Fibroblast of skin of back (primary cell): ENCODE data around the gene MAP2K4.

Experiments
- DNase-seq: peaks from one replicate; pipeline ENCODE4 v3.0.0-alpha.2; 2013

Gene MAP2K4

DNA sequence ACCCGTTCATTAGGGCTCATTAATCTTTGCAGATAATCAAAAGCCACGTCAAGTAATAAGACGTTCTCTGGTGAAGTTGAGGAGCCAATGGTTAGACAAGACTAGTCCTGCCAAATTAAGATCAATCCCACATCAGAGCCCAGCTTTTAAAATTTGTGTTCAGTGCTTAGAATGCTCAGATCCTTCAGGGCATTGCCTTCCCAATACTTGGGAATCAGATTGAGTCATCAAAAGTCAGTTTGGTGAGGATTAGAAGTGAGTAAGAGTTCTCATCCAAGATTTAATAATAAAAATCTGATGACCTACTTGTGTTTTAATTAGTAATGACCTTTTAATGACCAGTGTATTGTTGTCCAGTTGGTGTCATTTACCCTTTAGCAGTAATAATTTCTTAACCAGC lies 19.8 kb downstream of the MAP2K4 start:
- DNase-seq: peak; percentile 31

DNA sequence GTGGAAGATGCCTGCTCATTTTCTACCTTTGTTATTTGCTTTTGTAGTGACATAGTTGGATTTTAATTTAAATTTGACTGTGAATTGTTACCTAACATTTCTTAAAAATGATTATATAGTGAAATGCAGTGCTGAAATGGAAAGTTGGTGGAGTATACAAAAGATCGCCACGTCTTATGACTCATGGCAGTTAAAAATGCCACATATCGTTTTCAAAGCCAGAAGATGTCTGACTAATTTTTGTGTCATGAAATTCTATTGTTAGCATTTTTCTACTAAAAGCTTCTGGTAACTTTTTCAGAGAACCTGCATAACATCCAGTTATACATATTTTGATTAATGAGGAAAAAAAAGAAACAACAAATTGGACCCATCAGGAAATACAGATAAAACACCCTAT lies 20.6 kb downstream of the MAP2K4 start:
- DNase-seq: peak; percentile 85

DNA sequence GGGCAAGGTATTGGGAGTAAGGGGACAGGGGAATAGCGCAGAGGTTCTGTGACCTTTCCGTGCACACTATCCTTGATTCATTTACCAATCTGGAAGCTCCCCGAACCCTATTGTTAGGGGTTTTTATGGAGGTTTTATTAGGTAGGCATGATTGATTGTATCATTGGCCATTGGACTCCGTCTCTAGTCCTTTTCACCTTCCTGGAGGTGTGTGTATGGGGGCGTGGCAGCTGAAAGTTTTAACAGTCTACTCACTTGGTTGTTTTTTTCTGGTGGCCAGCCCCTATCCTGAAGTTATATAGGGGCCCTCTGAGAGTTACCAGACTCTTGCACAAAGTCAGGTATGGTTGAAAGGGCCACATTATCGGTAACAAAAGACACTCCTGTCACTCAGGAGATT lies 23.0 kb downstream of the MAP2K4 start:
- DNase-seq: no peak

DNA sequence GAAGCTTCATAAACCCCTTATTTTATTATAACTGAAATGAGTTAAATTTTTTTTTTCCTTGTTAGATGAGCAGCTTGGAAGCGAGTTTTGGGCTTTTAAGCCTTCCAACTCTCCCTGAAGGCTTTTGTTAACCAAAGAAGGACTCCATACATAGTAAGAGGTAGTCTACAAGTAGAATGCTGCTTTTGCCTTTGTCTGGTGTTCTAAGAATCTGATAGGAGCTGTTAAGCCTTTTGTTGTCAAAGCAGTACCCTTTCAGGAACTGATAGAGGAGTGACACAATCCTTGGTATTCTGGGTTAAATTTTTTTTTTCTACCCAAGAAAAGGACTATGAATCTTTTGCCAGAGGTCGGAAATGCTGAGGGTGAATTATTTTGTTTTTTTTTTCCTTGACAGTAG lies 26.1 kb downstream of the MAP2K4 start:
- no peak for DNase-seq

DNA sequence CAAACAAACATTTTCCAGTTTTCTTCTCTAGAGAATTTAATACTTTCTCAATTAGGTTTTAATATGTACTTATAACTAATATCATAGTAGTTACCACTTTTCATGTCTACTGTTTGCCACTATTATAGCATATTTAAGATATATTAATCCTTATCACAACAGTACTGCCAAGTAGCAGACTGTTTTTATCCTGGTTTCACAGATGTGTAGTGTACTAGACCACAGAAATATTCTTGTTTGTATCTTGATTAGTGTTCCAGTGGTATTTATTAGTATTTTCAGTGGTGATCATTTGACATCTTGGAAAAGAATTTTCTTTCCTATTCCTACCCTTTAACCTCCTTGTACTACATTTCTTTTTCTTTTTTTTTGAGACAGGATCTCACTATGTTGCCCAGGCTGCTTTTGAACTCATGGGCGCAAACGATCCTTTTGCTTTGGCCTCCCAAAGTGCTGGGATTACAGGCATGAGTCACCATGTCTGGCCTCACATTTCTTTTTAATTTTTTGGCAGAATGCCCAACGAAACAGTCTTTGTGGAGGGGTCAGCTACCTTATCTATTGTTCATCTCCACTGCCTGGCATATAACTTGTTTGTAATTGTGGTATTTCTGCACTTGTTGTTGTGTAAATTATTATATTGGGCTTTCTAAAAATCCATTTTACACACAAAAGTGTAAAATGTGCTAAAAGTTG lies 27.2 kb downstream of the MAP2K4 start:
- peak; percentile 40 for DNase-seq

DNA sequence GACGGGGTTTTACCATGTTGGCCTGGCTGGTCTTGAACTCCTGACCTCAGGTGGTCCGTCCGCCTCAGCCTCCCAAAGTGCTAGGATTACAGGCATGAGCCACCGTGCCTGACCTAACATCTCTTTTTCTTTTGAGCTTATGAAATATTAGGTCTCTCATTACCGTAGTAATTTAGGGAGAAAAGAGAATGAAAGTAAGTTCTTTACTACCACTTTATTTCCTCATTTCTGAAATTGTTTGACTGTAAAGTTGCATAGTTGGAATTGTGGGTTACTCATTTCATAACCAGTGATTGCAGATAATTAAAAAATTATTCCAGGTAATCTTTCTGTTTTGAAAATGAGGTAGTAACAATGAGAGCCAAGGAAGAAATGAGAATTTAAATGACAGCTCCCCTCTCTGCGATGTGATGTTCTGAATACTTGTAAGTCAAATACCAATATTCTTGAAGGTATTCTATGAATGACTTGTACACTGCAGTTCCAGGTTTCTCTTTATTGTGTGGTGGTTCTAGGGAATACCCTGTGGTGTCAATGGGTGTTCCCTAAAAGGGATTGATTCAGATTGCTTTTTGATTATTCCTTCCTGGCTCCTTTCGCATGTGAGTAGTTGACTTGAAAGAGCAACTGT lies 28.3 kb downstream of the MAP2K4 start:
- no peak for DNase-seq

DNA sequence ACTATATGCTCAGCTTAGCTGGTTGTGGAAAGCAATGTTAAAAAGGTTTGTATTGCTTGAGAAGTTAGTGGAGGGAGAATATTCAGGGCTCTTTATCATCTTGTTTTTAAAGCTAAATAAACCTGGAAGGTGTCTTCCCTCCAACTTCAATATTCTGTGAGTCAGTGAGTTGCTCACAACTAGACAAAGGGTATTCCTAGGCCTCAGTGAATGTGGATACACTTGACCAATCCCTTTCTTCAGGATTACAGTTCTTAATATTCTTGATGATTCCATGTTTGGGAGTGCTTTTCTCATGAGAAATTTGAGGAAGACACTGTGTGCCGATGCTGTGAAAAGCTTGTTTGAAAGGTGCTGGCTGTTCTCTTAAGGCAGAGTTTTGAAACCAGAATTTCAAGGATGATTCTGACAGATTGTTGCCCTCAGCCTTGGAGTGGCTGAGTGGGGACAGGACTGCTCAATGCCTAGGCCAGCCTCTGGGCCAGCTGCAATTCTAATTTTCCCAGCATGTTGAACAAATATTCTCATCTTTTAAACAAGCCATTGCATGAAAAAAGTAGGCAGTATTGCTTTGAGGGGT lies 30.1 kb downstream of the MAP2K4 start:
- DNase-seq: no peak

DNA sequence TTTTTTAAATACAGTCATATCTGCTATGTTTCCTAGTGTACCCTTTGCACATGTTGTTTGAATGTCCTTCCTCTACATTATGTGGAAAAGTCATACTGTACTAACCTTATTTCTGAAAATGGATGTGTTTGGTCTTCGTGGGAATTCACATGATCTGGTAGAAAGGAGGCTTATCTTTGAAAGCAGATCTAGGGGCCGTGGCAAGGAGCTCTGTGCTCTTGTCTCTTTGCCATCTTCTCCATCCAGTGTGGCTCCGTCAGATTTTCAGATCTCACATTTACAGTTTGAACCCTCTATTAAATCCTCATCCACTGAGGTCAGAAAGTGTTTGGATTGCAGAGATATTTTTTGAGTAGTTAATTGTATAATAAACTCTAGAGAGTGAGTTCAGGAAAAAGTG lies 32.9 kb downstream of the MAP2K4 start:
- no peak for DNase-seq

DNA sequence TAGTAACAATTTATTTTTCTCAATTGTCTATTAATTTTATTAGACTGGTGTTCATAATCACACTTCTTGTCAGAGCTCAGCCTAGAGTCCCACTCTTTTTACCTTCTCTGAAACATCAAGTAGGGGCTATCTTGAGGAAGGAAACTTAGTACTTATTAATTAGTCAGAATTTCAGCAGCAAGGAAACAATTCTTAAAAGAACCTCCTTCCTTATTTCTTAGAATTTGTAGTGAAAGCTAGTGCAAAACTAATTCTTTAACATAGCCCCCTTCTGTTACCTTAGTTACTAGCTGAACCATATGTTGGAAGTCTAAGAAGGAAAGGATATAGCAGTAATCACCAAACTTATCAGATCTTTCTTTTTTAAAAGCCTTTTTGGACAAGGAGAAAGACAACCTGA lies 35.2 kb downstream of the MAP2K4 start:
- no peak for DNase-seq

DNA sequence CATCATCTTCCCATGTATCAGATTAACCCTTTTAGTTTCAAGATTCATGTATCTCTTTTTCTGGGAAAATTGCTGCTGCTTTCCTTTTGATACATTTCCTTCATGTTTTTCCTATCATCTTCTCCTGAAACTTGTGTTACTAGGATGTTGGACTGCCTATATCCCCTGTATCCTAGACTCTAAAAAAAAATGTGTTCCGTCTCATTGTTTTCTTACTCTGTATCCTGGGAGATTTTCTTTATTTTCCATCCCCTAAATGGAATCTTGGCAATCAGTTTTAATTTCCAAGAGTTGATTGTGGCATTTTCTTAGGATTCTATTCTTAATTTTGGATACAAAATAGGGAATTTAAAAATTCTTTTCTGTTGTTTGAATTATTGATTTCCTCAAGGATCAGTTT lies 36.8 kb downstream of the MAP2K4 start:
- DNase-seq: no peak

DNA sequence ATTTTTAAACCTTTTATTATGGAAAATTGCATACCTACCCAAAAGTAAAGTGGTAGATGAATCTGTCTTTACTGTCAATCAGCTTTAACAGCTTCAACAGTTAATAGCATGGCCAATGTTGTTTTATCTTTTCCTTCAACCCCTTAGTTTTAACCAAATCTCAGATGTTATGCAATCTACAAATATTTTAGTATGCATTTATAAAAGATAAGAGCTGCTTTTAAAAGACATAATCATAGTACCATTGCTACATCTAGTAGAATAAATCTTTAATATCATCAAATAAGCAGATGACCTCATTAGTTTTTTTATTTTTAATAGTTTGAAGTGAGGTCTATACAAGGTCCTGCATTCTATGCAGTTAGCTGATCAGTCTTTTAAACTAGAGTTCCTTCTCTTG lies 37.9 kb downstream of the MAP2K4 start:
- no peak for DNase-seq

DNA sequence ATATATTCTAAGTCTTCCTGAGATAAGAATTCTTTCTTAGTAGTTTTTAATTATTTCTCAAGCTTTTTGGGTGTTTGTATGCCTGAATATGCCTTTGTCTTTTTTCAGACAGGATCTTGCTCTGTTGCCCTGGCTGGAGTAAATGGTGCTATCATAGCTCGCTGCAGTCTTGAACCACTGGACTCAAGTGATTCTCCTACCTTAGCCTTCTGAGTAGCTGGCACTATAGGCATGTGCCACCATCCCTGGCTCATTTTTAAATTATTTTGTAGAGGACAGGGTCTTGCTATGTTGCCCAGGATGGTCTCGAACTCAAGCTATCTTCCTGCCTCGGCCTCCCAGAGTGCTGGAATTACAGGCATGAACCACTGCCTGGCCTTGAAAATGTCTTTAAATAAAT lies 41.6 kb downstream of the MAP2K4 start:
- no peak for DNase-seq

DNA sequence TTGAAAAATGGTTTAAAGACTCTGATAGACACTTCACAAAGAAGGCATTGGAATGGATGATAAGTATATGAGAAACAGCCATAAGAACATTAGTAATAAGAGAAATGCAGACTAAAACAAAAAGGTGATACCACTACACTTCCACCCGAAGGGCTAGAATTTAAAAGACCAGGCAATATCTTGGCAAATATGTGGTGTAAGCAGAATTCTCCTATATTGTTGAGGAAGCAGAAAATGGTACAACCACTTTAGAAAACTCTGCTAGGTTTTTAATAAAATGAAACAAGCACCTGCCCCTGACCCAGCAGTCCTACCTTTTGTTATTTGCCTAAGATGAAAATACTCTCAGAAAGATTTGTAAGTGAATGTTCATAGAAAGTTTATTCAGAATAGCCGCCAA lies 43.7 kb downstream of the MAP2K4 start:
- DNase-seq: no peak

DNA sequence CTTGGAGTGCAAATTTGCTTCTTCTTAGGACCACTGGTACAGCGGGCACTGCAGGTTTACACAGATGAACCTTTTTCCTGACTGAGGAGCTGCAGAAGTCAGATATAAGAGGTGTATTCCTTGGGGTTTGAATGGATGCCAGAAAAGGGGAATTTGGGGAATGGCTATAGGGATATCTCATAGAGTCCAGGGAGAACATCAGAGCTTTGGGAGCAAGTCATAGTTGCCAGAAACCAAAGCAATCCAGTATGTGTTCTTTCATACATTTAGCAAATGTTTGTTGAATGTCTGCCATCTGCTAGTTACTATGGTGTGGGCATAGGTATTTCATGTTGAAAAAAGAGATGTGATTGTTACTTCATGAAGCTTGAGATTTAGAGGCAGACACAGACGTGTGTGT lies 46.8 kb downstream of the MAP2K4 start:
- no peak for DNase-seq

DNA sequence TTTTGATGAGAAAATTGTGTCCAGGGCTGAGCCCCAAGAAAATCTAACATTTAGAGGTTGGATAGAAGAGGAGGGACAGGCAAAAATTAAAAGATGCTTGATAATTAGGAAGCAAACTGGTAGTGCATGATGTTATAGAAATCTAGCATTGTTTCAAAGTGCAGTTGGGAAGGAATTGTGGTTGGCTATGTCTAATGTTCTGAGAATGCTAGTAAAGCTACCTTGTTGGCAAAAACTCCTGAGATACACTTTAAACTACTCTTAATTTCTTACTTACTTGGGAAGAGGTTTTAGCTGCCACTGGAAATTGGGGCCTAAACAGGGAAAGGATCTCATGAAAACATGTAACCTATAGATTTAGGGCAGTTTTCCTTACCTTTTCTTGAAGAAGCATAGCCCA lies 48.3 kb downstream of the MAP2K4 start:
- DNase-seq: no peak

DNA sequence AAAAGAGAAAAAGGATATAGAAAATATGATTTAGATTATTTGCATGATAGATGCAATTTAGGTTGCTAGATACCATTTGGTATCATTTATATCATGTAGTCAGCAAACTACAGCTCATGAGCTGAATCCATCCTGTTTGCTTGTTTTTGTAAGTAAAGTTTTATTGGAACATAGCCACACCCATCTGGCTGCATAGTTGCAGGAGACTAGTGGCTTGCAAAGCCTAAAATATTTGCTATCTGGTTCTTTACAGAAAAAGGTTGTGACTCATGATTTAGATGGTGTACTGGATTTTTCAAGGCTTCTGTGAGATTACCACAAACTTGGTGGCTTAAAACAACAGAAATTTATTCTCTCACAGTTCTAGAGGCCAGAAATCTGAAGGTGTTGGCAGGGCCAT lies 49.9 kb downstream of the MAP2K4 start:
- peak; percentile 87 for DNase-seq

DNA sequence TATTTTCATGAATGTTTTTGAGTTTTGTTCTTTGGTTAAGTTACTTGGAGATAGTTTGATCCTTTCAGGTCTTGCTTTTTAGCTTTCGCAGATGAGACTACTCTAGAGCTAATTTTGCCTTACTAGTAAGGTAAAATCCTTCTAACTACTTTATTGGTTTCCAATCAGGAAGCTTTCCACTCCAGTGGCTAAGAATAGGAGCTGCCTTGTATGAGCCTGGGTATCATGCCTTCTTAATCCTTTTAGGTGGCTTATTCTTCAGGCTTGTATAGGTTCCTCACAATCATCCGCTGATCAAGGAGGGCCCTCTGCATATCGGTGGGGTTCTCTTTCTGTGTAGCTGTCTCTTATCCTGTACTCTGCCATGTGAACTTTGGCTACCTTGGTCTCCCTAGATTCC lies 53.7 kb downstream of the MAP2K4 start:
- no peak for DNase-seq

DNA sequence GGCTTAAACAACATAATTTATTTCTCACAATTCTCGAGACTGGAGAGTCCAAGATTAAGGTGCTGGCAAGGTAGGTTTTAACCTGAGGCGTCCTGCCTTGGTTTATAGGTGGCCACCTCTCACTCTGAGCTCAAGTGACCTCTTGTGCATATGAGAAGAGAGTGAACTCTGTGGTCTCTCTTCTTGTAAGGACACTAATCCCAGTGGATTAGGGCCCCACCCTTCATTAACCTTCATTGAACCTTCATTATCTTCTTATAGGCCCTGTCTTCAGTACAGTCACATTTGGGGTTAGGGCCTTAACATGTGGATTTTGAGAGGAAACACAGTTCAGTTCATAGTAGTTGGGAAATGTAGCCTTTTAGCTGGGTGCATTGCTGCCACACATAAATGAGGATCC lies 57.1 kb downstream of the MAP2K4 start:
- no peak for DNase-seq

DNA sequence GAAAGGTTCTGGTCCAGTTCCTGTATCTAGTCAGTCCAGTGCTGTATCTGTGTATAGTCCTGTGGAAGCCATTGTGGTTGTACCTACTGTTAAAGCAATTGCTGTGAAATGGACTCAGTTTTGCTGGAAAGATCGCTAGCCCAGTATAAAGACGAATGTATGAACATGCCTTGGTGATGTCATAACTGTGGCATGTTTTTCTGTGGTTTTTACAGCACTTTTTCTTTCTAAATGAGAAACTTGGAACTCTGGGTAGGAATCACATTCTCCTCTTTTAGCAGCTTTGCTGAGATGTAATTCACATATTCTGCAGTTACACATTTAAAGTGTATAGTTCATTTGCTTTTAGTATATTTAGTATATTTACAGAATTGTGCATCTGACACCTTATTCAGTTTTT lies 58.1 kb downstream of the MAP2K4 start:
- peak; percentile 90 for DNase-seq

DNA sequence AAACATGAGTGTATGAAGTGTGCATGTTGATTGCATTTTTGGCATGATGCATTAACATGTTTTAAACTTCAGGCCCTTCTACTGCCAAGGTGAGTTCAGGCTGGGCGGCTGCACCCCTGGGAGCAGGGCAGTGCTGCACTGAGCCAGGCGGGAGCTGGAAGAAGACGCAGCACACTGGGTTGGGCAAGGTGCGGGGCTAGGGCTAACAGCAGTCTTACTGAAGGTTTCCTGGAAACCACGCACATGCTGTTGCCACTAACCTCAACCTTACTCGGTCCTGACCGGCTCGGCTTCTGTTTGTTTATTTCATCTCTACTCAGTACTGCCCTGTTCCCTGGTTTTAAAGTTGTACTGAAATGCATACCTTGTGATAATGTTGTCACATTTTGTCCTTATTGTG lies 61.0 kb downstream of the MAP2K4 start:
- DNase-seq: no peak

DNA sequence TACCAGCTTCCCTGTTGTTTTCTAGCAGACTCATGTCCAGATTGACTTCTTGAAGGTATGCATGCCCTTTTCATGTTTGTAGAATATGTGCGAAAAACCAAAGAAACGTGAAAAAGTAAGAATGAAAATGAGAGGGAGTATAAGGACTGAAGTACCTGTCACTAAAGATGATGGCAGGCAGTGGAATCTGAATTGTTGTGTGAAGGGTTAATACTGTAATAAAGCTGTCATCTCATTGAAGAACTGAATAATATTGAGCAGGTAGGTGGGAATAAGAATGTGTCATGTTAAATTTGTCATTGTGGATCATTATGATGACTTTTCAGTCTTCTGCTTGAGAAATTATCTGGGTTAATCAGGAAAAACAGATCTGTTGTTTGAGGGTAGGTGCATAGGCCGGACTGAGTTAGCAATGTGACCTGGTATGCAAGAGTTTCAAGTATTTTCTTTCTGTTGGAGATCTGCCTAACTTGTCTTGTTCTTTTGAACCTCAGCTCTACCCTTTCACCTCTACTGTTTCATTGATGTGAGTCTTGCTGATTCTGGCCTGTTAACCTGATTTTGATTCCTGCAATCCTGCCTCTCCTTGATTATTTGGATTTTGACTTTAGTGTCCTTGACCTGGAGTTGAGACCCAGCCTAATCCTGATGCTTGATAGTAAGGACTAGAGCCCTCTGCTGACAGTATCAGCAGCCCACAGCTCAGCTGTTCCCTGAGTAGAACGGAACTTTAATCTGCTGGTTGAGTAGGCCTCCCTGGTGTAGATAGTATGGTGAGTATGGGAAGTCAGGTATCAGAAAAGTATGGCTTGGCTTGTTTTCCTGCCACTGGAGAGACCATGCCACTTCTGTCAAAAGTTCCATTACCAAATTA lies 64.6 kb downstream of the MAP2K4 start:
- no peak for DNase-seq

DNA sequence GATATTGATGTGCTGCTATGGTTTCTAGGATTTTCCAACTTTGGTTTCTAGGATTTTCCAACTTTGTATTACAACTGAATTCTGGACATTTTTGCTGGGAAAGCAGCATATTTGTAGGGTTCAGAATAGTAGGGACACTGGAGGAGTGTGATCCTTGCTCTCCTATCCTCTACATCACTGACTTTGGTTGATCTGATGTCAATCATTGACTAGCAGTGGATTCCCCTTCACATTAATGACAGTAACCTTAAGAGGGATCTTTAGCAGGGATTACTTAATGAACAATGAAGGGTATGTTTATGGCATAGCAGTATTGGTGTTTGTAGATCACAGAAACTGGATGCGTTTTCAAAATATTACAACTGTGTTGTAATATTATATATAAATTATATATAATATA lies 67.4 kb downstream of the MAP2K4 start:
- DNase-seq: no peak

DNA sequence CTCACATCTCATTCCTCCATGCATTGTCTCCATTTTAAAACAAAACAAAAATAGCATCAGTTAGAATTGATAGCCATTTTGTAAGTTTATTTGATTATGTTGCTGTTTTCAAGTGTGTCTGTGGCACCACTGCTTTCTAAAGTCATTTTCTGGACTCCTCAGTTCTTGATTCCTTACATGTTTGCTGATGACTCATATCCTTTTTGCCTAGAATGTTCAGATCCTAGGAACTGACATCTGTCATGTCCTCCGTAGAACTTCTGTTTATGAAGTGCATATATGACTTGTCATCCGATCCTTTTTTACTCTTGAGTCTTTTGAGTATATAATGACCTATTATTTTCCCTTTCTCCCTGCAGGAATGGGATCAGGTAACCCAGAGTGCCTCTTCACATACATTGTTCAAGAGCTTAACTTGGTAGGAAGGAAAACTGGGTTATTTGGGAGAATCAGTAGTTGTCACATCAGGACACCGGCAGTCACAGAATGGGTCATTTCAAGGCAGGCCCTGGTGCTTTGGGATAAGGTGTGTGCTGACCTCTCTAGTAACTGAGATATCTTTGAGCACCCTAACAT lies 69.2 kb downstream of the MAP2K4 start:
- peak; percentile 86 for DNase-seq
